WTC11 (cell line): ENCODE data around the gene ECHDC3. TPM values are rescaled to one million over a fixed set of nuclear protein-coding genes. Genes with fewer than 3 reads are reported as not detected.

ENCODE experiments used
- ATAC-seq: fragments of 200-7000 bp; cut with Tn5 transposase; 2 replicates; pipeline ENCODE4 v1.10.0; 2021; ENCODE audit warnings: mild to moderate bottlenecking, moderate library complexity
- CTCF ChIA-PET: fragments of 300-600 bp; sonication (Branson Sonifier 250); formaldehyde crosslinking; loops from one replicate; lab custom pipeline; 2021; ENCODE audit warnings: antibody characterized with exemption; lab: Charles Lee
- POLR2A ChIA-PET: fragments of 350-600 bp; sonication (Branson Sonifier 250); formaldehyde crosslinking; loops from one replicate; lab custom pipeline; 2021; ENCODE audit warnings: antibody characterized with exemption; lab: Charles Lee
- DNase-seq: peaks from one replicate; pipeline ENCODE4 v3.0.0; 2021; ENCODE audit warnings: low spot score
- H3K27ac Mint-ChIP-seq: 2 replicates; pipeline ENCODE4 v1.8.0; 2021; ENCODE audit warnings: mixed read lengths
- H3K27me3 Mint-ChIP-seq: 2 replicates; pipeline ENCODE4 v1.8.0; 2021; ENCODE audit warnings: low read depth, mild to moderate bottlenecking, moderate library complexity, mixed read lengths
- H3K36me3 Mint-ChIP-seq: 2 replicates; pipeline ENCODE4 v1.8.0; 2021; ENCODE audit warnings: mixed read lengths
- H3K4me1 Mint-ChIP-seq: 2 replicates; pipeline ENCODE4 v1.8.0; 2022; ENCODE audit warnings: mixed read lengths
- H3K4me3 Mint-ChIP-seq: 2 replicates; pipeline ENCODE4 v1.8.0; 2021; ENCODE audit warnings: mild to moderate bottlenecking, moderate library complexity, mixed read lengths
- H3K9me3 Mint-ChIP-seq: 2 replicates; pipeline ENCODE4 v1.8.0; 2021; ENCODE audit warnings: mixed read lengths
- CREB1 ChIP-seq: sonication (generic); formaldehyde crosslinking; IDR thresholded peaks from 2 replicates; pipeline ENCODE4 v1.8.0; 2023; ENCODE audit warnings: mild to moderate bottlenecking, missing genetic modification reagents
- CREM ChIP-seq: sonication (generic); formaldehyde crosslinking; IDR thresholded peaks from 2 replicates; pipeline ENCODE4 v1.8.1; 2022; ENCODE audit warnings: mild to moderate bottlenecking, missing genetic modification reagents, moderate library complexity
- GRHL2 ChIP-seq: fragments of 250-450 bp; sonication (Bioruptor Pico); IDR thresholded peaks from 2 replicates; pipeline ENCODE4 v1.8.0; 2022; ENCODE audit warnings: mild to moderate bottlenecking, moderate library complexity; ENCODE audit not compliant: insufficient replicate concordance, severe bottlenecking
- HMGA2 ChIP-seq: fragments of 250-450 bp; sonication (Bioruptor Pico); IDR thresholded peaks from 2 replicates; pipeline ENCODE4 v1.4.0; 2021; ENCODE audit warnings: mild to moderate bottlenecking, moderate library complexity
- JAZF1 ChIP-seq: fragments of 250-450 bp; sonication (Bioruptor Pico); IDR thresholded peaks from 2 replicates; pipeline ENCODE4 v1.9.0; 2021; ENCODE audit warnings: moderate library complexity, mild to moderate bottlenecking, inconsistent platforms
- JUN ChIP-seq: sonication (generic); formaldehyde crosslinking; IDR thresholded peaks from 2 replicates; pipeline ENCODE4 v1.8.0; 2023; ENCODE audit warnings: mild to moderate bottlenecking, missing genetic modification reagents
- KAT7 ChIP-seq: sonication (generic); formaldehyde crosslinking; IDR thresholded peaks from 2 replicates; pipeline ENCODE4 v1.8.1; 2023; ENCODE audit warnings: missing genetic modification reagents, mild to moderate bottlenecking, borderline replicate concordance
- MYBL2 ChIP-seq: sonication (generic); formaldehyde crosslinking; IDR thresholded peaks from 2 replicates; pipeline ENCODE4 v1.8.1; 2023; ENCODE audit warnings: mild to moderate bottlenecking, moderate library complexity, missing genetic modification reagents
- NR2C2 ChIP-seq: sonication (generic); formaldehyde crosslinking; IDR thresholded peaks from 2 replicates; pipeline ENCODE4 v1.8.0; 2022; ENCODE audit warnings: mild to moderate bottlenecking, missing genetic modification reagents
- SP1 ChIP-seq: sonication (generic); formaldehyde crosslinking; conservative IDR thresholded peaks from 2 replicates; pipeline ENCODE4 v1.8.1; 2022; ENCODE audit warnings: missing genetic modification reagents
- USF1 ChIP-seq: sonication (generic); formaldehyde crosslinking; IDR thresholded peaks from 2 replicates; pipeline ENCODE4 v1.8.0; 2022; ENCODE audit warnings: mild to moderate bottlenecking, missing genetic modification reagents
- ZNF121 ChIP-seq: sonication (generic); formaldehyde crosslinking; IDR thresholded peaks from 2 replicates; pipeline ENCODE4 v1.8.0; 2023; ENCODE audit warnings: missing genetic modification reagents
- ZNF232 ChIP-seq: sonication (generic); formaldehyde crosslinking; IDR thresholded peaks from 2 replicates; pipeline ENCODE4 v1.8.0; 2022; ENCODE audit warnings: mild to moderate bottlenecking, missing genetic modification reagents
- ZNF512 ChIP-seq: sonication (generic); formaldehyde crosslinking; IDR thresholded peaks from 2 replicates; pipeline ENCODE4 v1.8.1; 2022; ENCODE audit warnings: missing genetic modification reagents, borderline replicate concordance
- total RNA-seq: library from RNA; stranded (reverse); gene quantifications from 3 replicates; pipeline ENCODE4 v1.2.3, GENCODE V29; 2021
- TF ChIP-seq, protein P1 (sequence below): sonication (generic); formaldehyde crosslinking; IDR thresholded peaks from 2 replicates; pipeline ENCODE4 v1.8.1; 2023; ENCODE audit warnings: mild to moderate bottlenecking, missing genetic modification reagents, moderate library complexity
- TF ChIP-seq, protein P2 (sequence below): fragments of 200-600 bp; IDR thresholded peaks from 2 replicates; pipeline ENCODE4 v1.8.0; 2022; ENCODE audit warnings: antibody characterized with exemption
- TF ChIP-seq, protein P3 (sequence below): sonication (generic); formaldehyde crosslinking; IDR thresholded peaks from 2 replicates; pipeline ENCODE4 v1.8.1; 2023; ENCODE audit warnings: mild to moderate bottlenecking, missing genetic modification reagents, moderate library complexity

The ECHDC3 gene
- total RNA-seq, 1 experiment from 2014 or later, result 17.1 TPM

DNA sequence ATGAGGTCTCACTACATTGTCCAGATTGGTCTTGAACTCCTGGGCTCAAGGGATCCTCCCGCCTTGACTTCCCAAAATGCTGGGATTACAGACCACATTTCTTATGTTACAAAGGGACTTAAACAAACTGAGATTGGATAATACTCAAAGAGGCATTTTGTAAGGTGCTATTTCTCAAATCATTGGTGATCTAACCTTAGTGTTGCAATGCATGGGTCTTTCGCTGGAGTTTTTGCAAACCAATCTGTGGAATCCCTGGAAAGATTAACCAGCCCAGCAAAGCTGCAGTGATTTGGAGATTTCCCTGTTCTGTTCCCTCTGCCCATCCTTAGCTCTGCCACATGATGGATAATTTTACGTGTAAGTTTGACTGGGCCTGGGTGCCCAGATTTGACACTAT, 20.4 kb upstream of the ECHDC3 start (continued):
- no peak for TF ChIP-seq ZNF512 (CRISPR knock-in tag)
- TF ChIP-seq, protein P1, sequence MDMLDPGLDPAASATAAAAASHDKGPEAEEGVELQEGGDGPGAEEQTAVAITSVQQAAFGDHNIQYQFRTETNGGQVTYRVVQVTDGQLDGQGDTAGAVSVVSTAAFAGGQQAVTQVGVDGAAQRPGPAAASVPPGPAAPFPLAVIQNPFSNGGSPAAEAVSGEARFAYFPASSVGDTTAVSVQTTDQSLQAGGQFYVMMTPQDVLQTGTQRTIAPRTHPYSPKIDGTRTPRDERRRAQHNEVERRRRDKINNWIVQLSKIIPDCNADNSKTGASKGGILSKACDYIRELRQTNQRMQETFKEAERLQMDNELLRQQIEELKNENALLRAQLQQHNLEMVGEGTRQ (CRISPR knock-in tag), result no peak
- TF ChIP-seq GRHL2 (CRISPR knock-in tag), result no peak
- TF ChIP-seq SP1 (CRISPR knock-in tag), result no peak
- TF ChIP-seq NR2C2 (CRISPR knock-in tag), result no peak
- TF ChIP-seq CREB1, result no peak
- TF ChIP-seq MYBL2, result no peak

DNA sequence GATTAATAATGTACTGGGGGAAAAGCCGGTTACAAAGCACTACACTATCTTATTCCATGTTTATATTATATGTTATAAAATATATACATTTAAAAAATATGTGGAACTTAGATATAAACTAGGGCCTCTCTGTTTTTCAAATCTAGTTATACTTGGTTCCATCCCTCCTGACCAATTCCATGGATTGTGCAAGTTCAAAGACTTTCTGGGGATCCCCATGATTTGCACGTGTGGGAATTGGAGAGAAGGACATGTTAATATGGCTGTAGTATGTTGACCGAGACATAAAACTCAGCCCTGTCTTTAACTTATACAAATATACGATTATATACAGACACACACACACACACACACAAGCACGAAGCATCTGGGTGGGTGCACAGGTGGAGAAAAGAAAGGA, 18.8 kb upstream of the ECHDC3 start:
- 0 out of 2 replicates have a peak, but pooled peaks cover 6% of the 10 kb centered on the region for H3K4me1 Mint-ChIP-seq
- peaks cover 5% of the 10 kb centered on the region for H3K36me3 Mint-ChIP-seq
- H3K4me3 Mint-ChIP-seq, result no peak overlapping the region
- no peak for DNase-seq
- ChIA-PET POLR2A (no interaction called here), CTCF (no interaction called here)
- peaks cover 7% of the 10 kb centered on the region for H3K9me3 Mint-ChIP-seq
- no peaks in the 10 kb centered on the region for H3K27me3 Mint-ChIP-seq
- ATAC-seq, result no peak
- TF ChIP-seq ZNF232 (no peak), JAZF1 (no peak), USF1 (CRISPR knock-in tag) (no peak), KAT7 (no peak), MYBL2 (no peak)
- no peak overlapping the region for H3K27ac Mint-ChIP-seq

- ChIA-PET POLR2A (interaction anchor here (0.6 kb wide), 1 partner anchor 67 kb away, joined by 3 read pairs; no protein-coding TSS in a partner anchor), CTCF (interaction anchor here (0.6 to 1.3 kb wide), 11 partner anchors 14 to 229 kb away, joined by 3 to 10 read pairs (median 3); no protein-coding TSS in a partner anchor)
- Mint-ChIP-seq H3K27ac (no peak overlapping the region), H3K9me3 (peaks cover 17% of the 10 kb centered on the region), H3K27me3 (no peaks in the 10 kb centered on the region; the same call in 1 of the 2 replicates), H3K4me3 (no peak overlapping the region), H3K36me3 (peaks cover 12% of the 10 kb centered on the region), H3K4me1 (0 out of 2 replicates have a peak, but pooled peaks cover 5% of the 10 kb centered on the region)
- TF ChIP-seq, protein P2, sequence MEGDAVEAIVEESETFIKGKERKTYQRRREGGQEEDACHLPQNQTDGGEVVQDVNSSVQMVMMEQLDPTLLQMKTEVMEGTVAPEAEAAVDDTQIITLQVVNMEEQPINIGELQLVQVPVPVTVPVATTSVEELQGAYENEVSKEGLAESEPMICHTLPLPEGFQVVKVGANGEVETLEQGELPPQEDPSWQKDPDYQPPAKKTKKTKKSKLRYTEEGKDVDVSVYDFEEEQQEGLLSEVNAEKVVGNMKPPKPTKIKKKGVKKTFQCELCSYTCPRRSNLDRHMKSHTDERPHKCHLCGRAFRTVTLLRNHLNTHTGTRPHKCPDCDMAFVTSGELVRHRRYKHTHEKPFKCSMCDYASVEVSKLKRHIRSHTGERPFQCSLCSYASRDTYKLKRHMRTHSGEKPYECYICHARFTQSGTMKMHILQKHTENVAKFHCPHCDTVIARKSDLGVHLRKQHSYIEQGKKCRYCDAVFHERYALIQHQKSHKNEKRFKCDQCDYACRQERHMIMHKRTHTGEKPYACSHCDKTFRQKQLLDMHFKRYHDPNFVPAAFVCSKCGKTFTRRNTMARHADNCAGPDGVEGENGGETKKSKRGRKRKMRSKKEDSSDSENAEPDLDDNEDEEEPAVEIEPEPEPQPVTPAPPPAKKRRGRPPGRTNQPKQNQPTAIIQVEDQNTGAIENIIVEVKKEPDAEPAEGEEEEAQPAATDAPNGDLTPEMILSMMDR, result 0 out of 2 replicates have a peak, but pooled peaks have one; percentile 17
- TF ChIP-seq HMGA2 (CRISPR knock-in tag) (no peak), ZNF121 (CRISPR knock-in tag) (no peak), CREB1 (no peak), JUN (CRISPR knock-in tag) (no peak), CREM (no peak)
- TF ChIP-seq, protein P3, sequence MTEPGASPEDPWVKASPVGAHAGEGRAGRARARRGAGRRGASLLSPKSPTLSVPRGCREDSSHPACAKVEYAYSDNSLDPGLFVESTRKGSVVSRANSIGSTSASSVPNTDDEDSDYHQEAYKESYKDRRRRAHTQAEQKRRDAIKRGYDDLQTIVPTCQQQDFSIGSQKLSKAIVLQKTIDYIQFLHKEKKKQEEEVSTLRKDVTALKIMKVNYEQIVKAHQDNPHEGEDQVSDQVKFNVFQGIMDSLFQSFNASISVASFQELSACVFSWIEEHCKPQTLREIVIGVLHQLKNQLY (CRISPR knock-in tag), result no peak
- no peak for DNase-seq
- ATAC-seq, result peak; percentile 74
Observed at GRCh38 chr10:11724938-11725776, 17.0 kb upstream of the ECHDC3 start.
